K562 (cell line): ENCODE measurements around the gene GIT2. TPM values are rescaled to one million over a fixed set of nuclear protein-coding genes. Genes with fewer than 3 reads are reported as not detected.

ENCODE experiments used
- CHCHD3 ChIP-seq: fragments of 250-450 bp; sonication (Bioruptor Pico); IDR thresholded peaks from 2 replicates; pipeline ENCODE4 v2.1.2; 2022; ENCODE audit warnings: mild to moderate bottlenecking
- CTCF ChIP-seq, 3 experiments: IDR thresholded peaks in 2 of 3; conservative IDR thresholded peaks in 1 of 3; 2 replicates each; pipeline ENCODE4 v1.5.1; 2011 to 2012; ENCODE audit warnings: low read length in 3 of 3, mild to moderate bottlenecking in 3 of 3, control low read depth in 2 of 3, improper control_type of control experiment in 1 of 3, inconsistent platforms in 1 of 3, low read depth in 1 of 3, mixed read lengths in 1 of 3, moderate library complexity in 1 of 3; ENCODE audit not compliant: insufficient read depth in 2 of 3
- ELF2 ChIP-seq: fragments of 250-450 bp; sonication (Bioruptor Pico); IDR thresholded peaks from 2 replicates; pipeline ENCODE4 v1.5.0; 2021; ENCODE audit warnings: mild to moderate bottlenecking
- FOXK1 ChIP-seq: sonication (generic); formaldehyde crosslinking; IDR thresholded peaks from 2 replicates; pipeline ENCODE4 v1.8.0; 2022; ENCODE audit warnings: missing genetic modification reagents, mild to moderate bottlenecking, borderline replicate concordance
- IRF2 ChIP-seq: sonication (generic); formaldehyde crosslinking; IDR thresholded peaks from 2 replicates; pipeline ENCODE4 v1.8.1; 2022; ENCODE audit warnings: mild to moderate bottlenecking, missing genetic modification reagents
- KDM1A ChIP-seq, 2 experiments: fragments of 450-650 bp; IDR thresholded peaks; 2 replicates each; pipeline ENCODE4 v1.6.1; 2016; ENCODE audit warnings: mild to moderate bottlenecking in 2 of 2
- KDM5B ChIP-seq: fragments of 200-600 bp; sonication (generic); IDR thresholded peaks from 2 replicates; pipeline ENCODE4 v1.6.1; 2012; ENCODE audit warnings: low read depth, mild to moderate bottlenecking, moderate library complexity, low read length, control low read depth, inconsistent platforms; ENCODE audit not compliant: insufficient replicate concordance
- NONO ChIP-seq, 2 experiments: fragments of 200-400 bp in 1 of 2; fragments of 450-650 bp in 1 of 2; formaldehyde crosslinking in 1 of 2; IDR thresholded peaks; 2 replicates each; pipeline ENCODE4 v1.6.1; 2017; ENCODE audit warnings: low read depth in 2 of 2, mild to moderate bottlenecking in 2 of 2, moderate library complexity in 2 of 2, low read length in 1 of 2
- PCBP2 ChIP-seq: fragments of 200-400 bp; formaldehyde crosslinking; IDR thresholded peaks from 2 replicates; pipeline ENCODE4 v1.6.1; 2018; ENCODE audit warnings: low read length, low read depth, mild to moderate bottlenecking, moderate library complexity; ENCODE audit not compliant: poor library complexity, severe bottlenecking
- POLR2A ChIP-seq: fragments of 450-650 bp; conservative IDR thresholded peaks from 2 replicates; pipeline ENCODE4 v1.6.1; 2016
- SMAD4 ChIP-seq: fragments of 250-450 bp; sonication (Bioruptor Pico); conservative IDR thresholded peaks from 2 replicates; pipeline ENCODE4 v1.8.0; 2021; ENCODE audit warnings: inconsistent platforms, mild to moderate bottlenecking, moderate library complexity
- SREBF1 ChIP-seq: fragments of 150-350 bp; IDR thresholded peaks from 2 replicates; pipeline ENCODE4 v1.6.1; 2014; ENCODE audit warnings: antibody characterized with exemption, low read depth, low read length, borderline replicate concordance
- SRF ChIP-seq, 2 experiments: fragments of 250-450, 450-650 bp in 1 of 2; sonication (Bioruptor Pico) in 1 of 2; sonication (generic) in 1 of 2; formaldehyde crosslinking; IDR thresholded peaks; 2 replicates each; pipeline versions ENCODE4 v1.5.0 to v1.5.1; 2020 to 2022; ENCODE audit warnings: mild to moderate bottlenecking in 1 of 2, missing genetic modification reagents in 1 of 2
- TOE1 ChIP-seq, 2 experiments: fragments of 450-650 bp in 1 of 2; sonication (generic) in 1 of 2; formaldehyde crosslinking in 1 of 2; IDR thresholded peaks; 2 replicates each; pipeline versions ENCODE4 v1.7.1 to v1.8.0; 2016 to 2022; ENCODE audit warnings: borderline replicate concordance in 2 of 2, mild to moderate bottlenecking in 2 of 2, antibody characterized with exemption in 1 of 2, inconsistent platforms in 1 of 2, low read depth in 1 of 2, missing genetic modification reagents in 1 of 2, moderate library complexity in 1 of 2
- TSC22D4 ChIP-seq: fragments of 450-650 bp; IDR thresholded peaks from 2 replicates; pipeline ENCODE4 v1.6.1; 2016; ENCODE audit warnings: missing genetic modification characterization, missing biosample characterization, control low read depth
- ZEB2 ChIP-seq: fragments of 450-650 bp; IDR thresholded peaks from 2 replicates; pipeline ENCODE4 v1.6.1; 2016
- ZKSCAN3 ChIP-seq: fragments of 250-450 bp; sonication (Bioruptor Pico); IDR thresholded peaks from 2 replicates; pipeline ENCODE4 v1.4.0; 2020
- ZNF518B ChIP-seq: fragments of 250-450 bp; sonication (Bioruptor Pico); IDR thresholded peaks from 2 replicates; pipeline ENCODE4 v1.5.0; 2021; ENCODE audit warnings: mild to moderate bottlenecking, moderate library complexity
- ZNF76 ChIP-seq: fragments of 250-450 bp; sonication (Bioruptor Pico); IDR thresholded peaks from 2 replicates; pipeline ENCODE4 v1.4.0; 2020; ENCODE audit warnings: mild to moderate bottlenecking, moderate library complexity, borderline replicate concordance
- ZNF778 ChIP-seq: fragments of 450-650 bp; formaldehyde crosslinking; IDR thresholded peaks from 2 replicates; pipeline ENCODE4 v1.4.0; 2020; ENCODE audit warnings: mild to moderate bottlenecking, moderate library complexity
- polyA plus RNA-seq, 8 experiments: library from polyadenylated mRNA; depleted of rRNA in 4 of 8; stranded (reverse) in 5 of 8; unstranded in 3 of 8; fragments of >200 nt; fragmentation: Nextera tagmentation in 2 of 8; fragmentation: Illumina TruSeq in 1 of 8; extraction: Ambion mirVana in 2 of 8; extraction: Trizol in 1 of 8; gene quantifications; 2 replicates each; pipeline versions ENCODE4 v1.2.1 to v1.2.3, GENCODE V29; 2011 to 2014; ENCODE audit warnings: inconsistent platforms in 1 of 8, missing spikeins in 1 of 8
- total RNA-seq, 7 experiments: library from RNA; depleted of rRNA in 6 of 7; stranded (reverse); fragments of >200 nt in 6 of 7; fragmentation: Illumina TruSeq in 2 of 7; extraction: Trizol in 2 of 7; gene quantifications; 2 replicates each; pipeline versions ENCODE4 v1.2.1 to v1.2.3, GENCODE V29; 2011 to 2021; ENCODE audit warnings: low replicate concordance in 1 of 7
- TF ChIP-seq, protein P1 (sequence below): sonication (generic); IDR thresholded peaks from 2 replicates; pipeline ENCODE4 v1.6.1; 2016

Gene GIT2
- total and polyA plus RNA-seq, 9 of the 15 experiments (the other 6 are each of a cell fraction or from before 2014, with no cell fraction given), result 4.0 to 30.4 (median 23.5) TPM

GRCh38 chr12:109899783-109900751 is 96.1 kb downstream of the GIT2 start, which contains the start of gene TCHP (continued):
- TF ChIP-seq SMAD4 (CRISPR knock-in tag) (peak; percentile 85), SRF (CRISPR knock-in tag; IDR thresholded peaks at IDR 0.05) (peak in 1 of 2 experiments; percentile 23; a peak in 1 of 4 replicates), SREBF1 (no peak), CHCHD3 (CRISPR knock-in tag) (no peak), KDM1A (IDR thresholded peaks at IDR 0.05) (no peak), PCBP2 (no peak), TOE1 (IDR thresholded peaks at IDR 0.05; ENCODE audit: borderline replicate concordance) (peak; percentile 79), TOE1 (CRISPR knock-in tag; IDR thresholded peaks at IDR 0.05; ENCODE audit: borderline replicate concordance, low read depth) (no peak), KDM5B (peak; percentile 53), FOXK1 (no peak; the same call in 1 of the 2 replicates), ZNF518B (CRISPR knock-in tag) (no peak), ZKSCAN3 (no peak), NONO (IDR thresholded peaks at IDR 0.05; ENCODE audit: low read depth in 2 of 2, low read length in 1 of 2) (0 out of 4 replicates have a peak, but pooled peaks of 1 of the 2 experiments have one; percentile 28), TSC22D4 (no peak), POLR2A (peak; percentile 77), ELF2 (no peak), ZNF778 (no peak), ZNF76 (CRISPR knock-in tag) (no peak), IRF2 (CRISPR knock-in tag) (no peak), ZEB2 (0 out of 2 replicates have a peak, but pooled peaks have one; percentile 37), CTCF (IDR thresholded peaks at IDR 0.05 in 2 of 3, conservative IDR thresholded peaks at IDR 0.05 in 1 of 3; ENCODE audit: insufficient read depth in 2 of 3, low read depth in 1 of 3, low read length in 3 of 3) (peak; percentile 56 to 62 (median 59))
- TF ChIP-seq, protein P1, sequence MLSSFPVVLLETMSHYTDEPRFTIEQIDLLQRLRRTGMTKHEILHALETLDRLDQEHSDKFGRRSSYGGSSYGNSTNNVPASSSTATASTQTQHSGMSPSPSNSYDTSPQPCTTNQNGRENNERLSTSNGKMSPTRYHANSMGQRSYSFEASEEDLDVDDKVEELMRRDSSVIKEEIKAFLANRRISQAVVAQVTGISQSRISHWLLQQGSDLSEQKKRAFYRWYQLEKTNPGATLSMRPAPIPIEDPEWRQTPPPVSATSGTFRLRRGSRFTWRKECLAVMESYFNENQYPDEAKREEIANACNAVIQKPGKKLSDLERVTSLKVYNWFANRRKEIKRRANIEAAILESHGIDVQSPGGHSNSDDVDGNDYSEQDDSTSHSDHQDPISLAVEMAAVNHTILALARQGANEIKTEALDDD, result no peak
